OCI-LY1 (cell line): ENCODE data around the gene TRIP12.

ENCODE experiments used
- CTCF ChIP-seq: fragments of 200-600 bp; sonication (generic), shearing (Covaris generic); IDR thresholded peaks from 2 replicates; pipeline ENCODE4 v1.5.1; 2017; ENCODE audit warnings: mild to moderate bottlenecking, antibody characterized with exemption, low read length, moderate library complexity, mixed read lengths
- EZH2 ChIP-seq: fragments of 200-600 bp; sonication (generic), shearing (Covaris generic); IDR thresholded peaks from 2 replicates; pipeline ENCODE4 v1.8.0; 2017; ENCODE audit warnings: borderline replicate concordance, mixed run types, mild to moderate bottlenecking, antibody characterized with exemption, low read length, moderate library complexity, mixed read lengths

- TF ChIP-seq CTCF (no peak), EZH2 (no peak)
Measured at GRCh38 chr2:229835596-229836283, 86.1 kb downstream of the TRIP12 start.
